ENCODE measurements around the gene MLH3.
"Not testable (repeated sequence)": the region's sequence is repeated elsewhere in the genome, so short reads cannot be mapped to it uniquely, and the experiment has no call there.

Gene MLH3

DNA sequence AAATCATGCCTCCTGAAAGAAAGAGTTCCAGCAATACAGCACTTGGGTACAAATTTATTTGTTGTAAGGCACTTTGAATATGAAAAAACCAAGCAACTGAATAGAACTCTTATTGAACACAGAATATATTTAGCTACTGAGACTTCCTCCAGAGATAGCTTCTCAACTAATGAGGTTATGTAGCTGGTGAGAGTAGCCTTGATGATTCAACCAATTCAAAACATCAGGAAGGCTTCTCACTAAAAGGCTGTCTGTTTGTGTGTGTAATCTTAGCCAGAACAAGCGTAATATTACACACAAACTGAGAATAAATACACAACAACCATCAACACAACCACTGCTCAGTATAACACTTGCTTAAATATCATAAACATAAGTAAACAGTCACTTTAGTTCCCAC lies 28.2 kb downstream of the MLH3 start:
- no peak for DNase-seq

DNA sequence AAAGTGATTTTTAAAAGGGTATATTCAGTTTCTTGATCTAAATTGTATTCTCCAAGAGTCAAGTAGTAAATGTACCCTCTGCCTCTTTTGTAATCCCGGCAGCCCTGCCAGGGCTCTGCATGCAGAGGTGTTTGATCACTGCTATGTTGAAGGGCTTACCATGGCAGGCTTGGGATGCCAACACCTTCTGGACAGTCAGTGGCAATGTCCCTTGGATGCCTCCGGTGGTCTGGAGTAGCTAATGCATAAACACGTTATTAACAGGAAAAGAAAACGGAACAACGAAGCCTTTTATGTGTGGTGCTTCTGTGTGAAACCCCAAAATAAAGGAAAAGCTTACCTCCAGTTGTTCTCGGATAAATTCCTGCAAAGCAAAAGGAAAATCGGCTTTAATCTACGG lies 28.6 kb downstream of the MLH3 start:
- DNase-seq: no peak

DNA sequence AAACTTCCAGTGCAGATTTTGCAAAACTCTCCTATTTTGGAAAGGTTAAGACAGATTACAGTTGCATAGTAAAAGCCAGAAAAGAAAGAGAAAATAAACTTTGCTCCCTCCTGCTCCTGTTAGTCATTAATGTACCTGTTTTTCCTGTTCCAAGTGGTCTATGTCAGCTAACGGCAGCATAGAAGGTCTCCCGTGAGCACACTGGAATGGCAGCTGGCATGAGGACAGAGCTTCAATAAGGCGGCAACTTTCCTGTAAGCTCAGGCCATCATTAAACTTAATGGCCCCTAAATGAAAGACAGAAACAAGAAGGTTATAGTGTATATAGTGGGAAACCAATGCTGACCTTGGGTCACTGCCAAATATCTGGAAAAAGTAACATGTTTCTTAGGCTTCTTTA lies 32.6 kb downstream of the MLH3 start:
- DNase-seq: no peak

DNA sequence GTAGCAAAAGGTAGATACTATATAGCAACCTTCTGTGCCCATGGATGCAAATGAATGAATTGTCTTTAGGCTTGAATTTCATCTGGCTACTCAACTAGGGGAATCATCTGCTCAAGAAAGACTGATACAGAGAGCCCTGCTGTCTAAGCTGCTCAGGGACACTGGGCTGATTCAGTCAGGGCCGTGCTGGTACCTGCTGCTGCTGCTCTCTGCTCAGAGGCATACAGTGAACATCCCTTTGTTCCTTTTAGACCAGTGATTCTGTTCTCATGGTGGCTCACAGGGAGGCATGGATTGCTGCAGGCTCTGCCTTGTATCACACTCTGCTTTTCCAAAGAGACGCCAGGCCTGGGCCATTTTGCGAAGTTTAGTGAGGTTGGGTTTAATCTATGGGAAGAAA lies 34.5 kb downstream of the MLH3 start:
- no peak for DNase-seq

DNA sequence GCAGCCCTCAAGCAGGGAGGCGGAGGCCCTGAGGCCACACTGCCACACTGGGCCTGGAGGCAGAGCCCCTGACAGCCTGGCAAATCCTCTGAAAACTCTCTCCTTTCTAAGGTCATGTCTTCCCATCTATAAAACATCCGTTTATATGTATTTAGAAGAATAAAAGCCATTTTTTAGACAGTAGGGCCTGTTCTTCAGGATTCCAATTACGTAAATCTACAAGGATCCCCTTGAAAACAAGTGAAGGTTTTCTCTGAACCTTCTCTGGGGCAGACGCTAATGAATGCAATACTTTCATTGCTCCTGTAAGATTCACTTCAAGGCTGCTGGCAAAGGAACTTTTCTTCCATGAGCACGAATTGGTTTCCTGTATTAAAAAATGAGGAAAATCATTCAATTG lies 35.8 kb downstream of the MLH3 start:
- no peak for DNase-seq

DNA sequence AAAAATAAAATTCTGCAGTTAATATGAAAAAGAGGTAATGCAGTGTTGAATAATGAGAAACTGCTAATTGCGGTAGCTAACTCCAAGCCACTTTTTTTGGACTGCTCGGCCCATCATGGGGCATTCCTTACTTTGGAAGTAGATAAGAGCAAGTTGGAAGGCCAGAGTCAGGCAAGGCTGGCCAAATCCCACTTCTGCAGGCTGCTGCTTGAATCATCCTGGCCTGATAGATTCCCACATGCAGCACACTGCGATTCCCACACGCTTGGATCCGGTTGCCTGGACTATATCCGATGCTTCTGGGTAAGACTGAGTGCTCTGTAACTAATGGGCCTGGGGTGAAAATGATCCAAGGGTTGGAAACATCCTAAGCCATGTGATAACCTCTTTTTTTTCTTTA lies 38.0 kb downstream of the MLH3 start:
- DNase-seq: no peak

DNA sequence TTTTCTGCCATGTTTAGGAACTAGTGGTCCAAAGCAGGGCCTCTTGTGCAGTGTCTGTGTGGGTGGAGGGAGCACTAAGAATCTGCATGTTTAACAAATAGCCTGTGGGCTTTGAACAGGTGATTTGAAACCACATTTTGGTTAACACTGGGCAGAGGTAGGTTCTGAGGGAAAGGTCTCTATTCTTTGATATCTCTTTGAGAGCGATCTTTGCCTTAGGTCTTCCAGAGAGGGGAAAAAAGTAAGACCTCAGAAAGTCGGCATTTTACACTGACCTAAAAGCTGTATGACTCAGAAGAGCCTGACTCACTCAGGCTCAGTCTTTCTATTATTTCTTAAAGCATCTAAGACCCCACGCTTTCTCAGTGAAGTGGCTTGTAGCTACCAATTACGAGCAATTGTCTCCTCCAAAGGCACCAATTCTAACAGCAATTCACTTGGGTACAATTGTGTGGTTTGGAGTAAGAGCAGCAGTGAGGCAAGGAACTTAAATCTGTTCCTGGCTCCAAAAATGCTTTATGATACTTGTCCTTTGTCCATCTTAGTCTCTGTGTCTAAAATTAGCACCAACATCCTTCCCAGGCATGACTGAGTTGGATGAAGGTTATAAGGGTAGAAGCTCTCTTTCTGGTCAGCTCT lies 39.8 kb downstream of the MLH3 start:
- no peak for DNase-seq

DNA sequence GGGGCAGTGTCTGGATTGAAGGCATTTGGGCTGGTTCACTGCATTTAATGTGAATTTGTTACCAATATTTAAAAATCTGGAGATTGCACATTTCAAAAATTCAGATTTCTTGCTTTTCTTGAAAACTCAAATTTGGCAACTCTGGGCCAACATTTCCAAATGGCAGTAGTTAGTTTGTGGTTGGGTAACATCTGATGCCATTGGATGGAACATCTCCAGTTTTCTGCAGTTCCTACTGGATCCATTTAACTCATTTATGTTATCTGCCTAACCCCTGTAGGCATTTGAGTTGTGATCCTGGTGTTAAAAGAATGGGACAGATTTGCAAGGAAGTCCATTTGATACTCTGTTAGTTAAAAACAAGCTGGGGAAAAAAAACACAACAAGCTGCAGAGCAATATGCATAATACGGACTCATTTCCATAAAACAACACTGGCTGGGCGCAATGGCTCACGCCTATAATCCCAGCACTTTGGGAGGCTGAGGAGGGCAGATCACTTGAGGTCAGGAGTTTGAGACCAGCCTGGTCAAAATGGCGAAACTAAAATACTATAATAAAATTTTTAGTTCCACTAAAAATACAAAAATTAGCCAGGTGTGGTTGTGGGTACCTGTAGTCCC lies 40.7 kb downstream of the MLH3 start:
- DNase-seq: no peak

DNA sequence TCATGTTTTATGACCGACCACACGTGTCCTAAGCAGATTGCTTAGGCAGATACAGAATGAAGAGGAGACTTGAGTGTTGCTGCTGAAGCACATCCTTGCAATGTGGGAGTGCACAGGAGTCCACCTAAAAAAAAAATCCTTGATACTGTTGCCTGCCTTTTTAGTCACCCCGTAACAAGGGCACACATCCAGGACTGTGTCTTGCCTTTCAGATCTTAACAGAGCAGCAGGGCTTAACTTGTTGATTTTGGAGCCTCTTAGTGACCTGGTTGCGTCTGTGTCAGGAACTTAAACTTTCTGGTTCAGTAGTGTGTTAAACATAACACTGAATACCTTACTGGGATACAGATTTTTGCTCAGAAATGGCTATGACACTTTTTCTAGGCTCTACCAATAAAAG lies 42.1 kb downstream of the MLH3 start:
- no peak for DNase-seq

DNA sequence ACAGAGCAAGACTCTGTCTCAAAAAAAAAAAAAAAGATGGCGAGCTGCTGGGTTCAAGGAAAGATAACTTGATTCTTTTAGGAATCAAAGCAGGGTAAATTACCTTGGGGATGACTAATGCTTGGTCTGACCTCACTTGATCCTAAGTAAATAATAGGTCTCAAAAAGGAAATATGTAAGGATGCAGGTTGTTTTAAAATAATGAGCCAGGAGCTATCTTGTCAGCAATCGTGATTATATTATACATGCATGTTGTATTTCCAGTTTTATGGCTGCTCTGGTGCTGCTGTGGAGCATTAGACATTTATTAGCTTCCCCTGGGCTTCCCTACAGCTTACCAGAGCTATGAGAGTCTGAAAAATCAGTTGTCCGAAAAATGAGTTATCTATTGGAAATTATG lies 45.9 kb downstream of the MLH3 start:
- no peak for DNase-seq

DNA sequence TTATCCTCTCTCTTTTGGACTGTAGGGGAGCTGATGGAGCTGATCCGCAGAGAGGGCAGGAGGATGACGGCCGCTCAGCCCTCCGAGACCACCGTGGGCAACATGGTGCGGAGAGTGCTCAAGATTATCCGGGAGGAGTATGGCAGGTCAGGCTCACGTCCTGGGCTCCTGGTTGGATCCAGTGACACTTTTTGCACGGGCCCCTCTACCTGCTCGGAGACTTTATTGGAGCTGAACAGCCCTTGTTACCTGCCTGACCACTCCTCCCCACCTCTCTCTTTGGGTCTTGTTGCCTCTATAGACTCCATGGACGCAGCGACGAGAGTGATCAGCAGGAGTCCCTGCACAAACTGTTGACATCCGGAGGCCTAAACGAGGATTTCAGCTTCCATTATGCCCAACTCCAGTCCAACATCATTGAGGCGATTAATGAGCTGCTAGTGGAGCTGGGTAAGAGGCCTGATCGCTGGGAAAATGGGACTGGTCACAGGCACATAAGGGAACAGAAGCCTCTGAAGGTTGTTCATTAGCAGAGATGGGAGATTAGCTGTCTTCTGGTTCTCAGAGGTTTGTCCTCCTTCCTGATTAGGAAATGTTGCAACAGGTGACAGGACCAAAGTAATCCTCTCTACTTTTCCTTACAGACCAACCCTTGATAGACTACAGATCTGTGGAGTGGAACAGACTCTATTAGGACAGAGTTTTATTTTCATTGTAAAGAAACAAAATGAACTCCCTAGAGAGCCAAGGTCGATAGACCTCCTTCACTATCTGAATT lies 47.8 kb downstream of the MLH3 start:
- DNase-seq: no peak

DNA sequence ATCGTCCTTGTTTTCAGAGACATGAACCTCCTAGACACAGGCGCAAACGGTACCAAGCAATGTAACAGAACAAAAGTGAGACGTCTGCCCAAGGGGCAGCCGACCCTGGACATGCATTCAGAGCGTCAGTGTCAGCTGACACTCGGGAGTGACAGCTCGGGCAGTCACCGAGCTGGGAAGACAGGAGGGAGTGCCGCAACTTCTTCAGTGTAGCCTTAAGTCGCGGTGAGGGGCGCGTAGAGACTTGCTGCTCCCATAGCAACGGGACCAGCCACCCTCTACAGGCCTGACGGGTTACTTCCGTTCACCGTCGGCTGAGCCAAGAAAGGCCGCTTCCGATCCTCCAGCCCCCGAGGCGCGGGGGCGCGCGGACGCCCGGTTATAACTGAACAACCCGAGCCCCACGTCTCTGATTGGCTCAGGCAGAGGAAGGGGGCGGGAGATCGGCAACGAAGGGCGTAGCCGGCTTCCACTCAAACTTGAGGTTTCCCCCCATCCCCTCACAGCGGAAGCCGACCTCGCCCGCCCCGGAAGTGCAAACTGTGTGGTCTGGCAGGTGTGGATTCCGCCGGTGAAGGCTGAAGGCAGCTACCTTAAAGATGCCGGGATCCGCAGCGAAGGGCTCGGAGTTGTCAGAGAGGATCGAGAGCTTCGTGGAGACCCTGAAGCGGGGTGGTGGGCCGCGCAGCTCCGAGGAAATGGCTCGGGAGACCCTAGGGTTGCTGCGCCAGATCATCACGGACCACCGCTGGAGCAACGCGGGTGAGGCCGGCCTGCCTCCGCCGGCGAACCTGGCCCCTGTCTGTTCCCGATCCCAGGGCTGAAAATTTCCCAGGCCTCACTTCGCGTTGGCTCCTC lies 48.6 kb downstream of the MLH3 start, which contains the start of gene EIF2B2:
Gene EIF2B2, plus strand, starts transcription at position 530 of the 858 bp plus-strand sequence. Its CDS starts 70 bp downstream, at position 600.
- DNase-seq: peak; percentile 94

DNA sequence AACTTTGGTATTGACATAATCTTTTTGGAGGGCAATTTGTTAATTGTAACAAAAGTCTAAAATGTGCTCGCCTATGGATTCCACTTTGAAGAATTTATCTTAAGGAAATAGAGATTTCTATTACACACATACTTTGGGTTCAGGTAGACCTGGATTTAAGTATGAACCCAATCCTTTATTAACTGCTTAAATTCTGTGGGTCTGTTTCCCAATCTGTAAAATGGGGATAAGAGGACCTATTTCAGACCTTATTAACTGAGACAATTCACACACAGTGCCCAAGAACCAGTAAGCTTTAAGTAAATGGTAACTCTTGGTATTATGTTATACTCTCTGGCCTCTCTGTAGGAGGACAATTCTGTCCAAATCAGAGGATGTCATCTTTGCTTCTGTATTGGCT lies 49.4 kb downstream of the MLH3 start:
- DNase-seq: no peak

DNA sequence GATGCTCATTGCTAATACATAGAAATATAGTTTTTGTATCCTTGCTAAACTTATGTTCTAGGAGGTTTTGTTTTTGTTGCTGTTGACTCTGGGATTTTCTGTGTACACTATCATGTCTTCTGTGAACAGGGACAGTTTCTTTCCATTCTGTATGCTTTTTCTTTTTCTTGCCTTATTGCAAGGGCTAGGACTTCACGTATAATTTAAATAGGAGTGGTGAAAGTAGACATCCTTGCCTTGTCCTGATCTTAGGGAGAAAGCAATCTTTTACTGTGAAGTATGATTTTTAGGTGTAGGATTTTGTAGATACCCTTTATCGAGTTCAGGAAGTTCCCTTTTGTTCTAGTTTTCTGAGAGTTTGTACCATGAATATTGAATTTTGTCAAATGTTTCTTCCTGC lies 50.0 kb downstream of the MLH3 start:
- DNase-seq: no peak

DNA sequence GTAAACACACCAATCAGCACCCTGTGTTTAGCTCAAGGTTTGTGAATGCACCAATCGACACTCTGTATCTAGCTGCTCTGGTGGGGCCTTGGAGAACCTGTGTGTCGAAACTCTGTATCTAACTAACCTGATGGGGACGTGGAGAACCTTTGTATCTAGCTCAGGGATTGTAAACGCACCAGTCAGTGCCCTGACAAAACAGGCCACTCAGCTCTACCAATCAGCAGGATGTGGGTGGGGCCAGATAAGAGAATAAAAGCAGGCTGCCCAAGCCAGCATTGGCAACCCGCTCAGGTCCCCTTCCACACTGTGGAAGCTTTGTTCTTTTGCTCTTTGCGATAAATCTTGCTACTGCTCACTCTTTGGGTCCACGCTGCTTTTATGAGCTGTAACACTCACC lies 55.5 kb downstream of the MLH3 start:
- DNase-seq: not testable (repeated sequence)

DNA sequence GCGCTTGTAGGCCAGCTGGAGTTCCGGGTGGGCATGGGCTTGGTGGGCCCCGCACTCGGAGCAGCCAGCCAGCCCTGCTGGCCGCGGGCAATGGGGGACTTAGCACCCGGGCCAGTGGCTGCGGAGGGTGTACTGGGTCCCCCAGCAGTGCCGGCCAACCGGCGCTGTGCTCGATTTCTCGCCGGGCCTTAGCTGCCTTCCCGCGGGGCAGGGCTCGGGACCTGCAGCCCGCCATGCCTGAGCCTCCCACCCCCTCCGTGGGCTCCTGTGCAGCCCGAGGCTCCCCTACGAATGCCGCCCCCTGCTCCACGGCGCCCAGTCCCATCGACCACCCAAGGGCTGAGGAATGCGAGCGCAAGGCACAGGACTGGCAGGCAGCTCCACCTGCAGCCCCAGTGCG lies 57.1 kb downstream of the MLH3 start:
- not testable (repeated sequence) for DNase-seq

DNA sequence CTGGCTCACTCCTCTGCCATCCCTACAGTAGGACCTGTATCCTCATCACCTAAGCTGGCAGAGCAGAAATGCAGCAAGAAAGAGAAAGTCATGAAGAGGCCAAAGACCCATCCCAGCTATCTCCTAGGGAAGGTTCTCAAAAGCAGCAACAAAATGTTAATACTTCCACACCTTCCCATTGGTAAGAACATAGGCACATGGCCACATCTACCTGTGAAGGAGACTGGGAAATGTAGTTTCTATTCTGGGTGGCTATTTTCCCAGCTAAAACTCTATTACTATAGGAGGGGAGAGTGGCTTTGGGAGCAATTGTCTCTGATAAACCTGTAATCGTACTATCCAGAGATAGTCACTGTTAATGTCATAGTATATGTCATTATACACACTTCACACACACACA lies 62.3 kb downstream of the MLH3 start:
- no peak for DNase-seq

DNA sequence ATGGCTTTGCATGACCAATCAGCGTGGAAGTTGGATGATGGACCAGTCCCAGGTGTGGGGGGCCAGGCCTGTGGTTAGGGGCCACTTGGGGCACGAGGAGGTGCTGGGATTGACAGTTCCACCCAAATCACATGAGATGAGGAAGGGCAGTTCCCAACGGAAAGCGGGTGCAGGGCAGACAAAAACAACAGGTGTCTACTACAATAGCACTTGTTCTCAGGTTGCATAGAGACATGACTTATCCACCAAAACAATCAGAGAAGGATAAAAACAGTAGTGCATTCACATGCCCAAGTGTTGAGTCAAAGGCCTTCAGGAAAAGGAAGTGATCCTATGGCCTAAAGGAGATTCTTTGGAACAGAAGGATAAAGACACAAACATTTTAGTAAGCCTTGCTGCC lies 63.1 kb downstream of the MLH3 start:
- DNase-seq: no peak

DNA sequence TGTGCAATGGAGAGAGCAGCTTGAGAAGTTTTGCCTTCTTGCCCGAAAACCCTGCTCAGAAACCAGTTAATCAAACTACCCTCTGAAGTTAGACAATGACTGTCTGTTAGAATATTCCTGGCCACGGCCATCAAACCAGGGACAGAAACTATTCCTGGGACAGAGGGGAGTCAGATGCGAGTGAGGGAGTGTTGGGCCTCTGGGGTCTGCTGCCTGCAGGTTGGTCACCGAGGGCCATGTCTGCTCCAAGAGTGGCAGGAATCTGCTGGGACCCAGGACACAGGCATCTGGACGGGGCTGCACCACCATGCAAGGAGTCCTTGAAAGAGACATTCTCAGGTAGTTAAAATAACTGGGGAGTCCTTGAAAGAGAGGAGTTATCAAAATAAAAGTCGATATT lies 65.5 kb downstream of the MLH3 start:
- no peak for DNase-seq

DNA sequence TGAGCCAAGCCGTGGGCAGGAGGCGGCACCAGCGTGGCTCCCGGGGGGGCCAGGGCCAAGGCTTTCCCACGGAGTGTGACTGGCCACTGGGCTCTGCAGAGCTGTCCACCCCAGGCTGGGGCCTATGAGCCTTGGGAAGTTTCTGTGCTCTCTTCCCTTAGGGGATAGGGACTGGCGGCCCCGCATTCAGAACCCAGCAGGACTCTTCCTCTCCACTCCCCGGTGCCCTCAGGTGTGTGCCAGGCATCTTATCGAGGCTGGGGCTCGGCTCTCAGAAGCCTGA lies 66.3 kb downstream of the MLH3 start:
- no peak for DNase-seq

DNA sequence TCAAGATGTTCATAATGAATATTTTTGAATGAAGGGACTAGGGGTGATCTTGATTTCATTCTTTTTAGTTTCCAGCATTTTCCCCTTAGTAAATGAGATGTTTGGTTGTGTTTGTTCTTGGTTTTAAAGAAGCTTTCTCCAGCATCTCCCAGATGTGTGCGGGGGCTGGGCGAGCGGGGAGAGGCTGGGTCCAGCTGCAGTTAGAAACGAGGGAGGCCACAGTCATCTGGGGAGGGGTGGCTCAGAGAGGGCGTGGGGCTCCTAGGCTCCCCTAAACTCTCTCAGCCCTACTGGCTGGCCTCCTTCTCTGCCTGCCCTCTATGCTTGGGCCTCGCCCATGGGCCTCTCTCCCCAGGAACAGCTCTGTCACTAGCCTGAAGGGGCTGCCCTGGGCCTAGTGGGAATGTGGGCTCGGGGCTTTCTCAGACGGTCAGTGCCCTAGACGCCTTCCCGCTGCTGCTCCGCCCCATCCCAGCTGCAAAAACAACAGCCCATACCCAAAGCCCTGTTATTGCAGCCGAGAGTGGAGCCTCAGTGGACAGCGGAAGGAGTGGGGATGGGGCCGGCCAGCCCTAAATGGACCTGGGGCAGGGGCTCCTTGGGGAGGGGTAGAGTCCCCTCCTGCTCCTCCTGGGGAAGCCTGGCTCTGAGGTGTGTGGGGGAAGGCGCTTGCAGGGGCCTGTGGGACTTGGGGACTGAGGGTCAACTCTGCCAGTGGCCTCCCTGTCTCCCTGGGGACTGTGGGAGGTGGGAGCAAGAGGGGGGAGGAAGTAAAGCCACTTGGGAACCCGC lies 66.8 kb downstream of the MLH3 start:
- no peak for DNase-seq

DNA sequence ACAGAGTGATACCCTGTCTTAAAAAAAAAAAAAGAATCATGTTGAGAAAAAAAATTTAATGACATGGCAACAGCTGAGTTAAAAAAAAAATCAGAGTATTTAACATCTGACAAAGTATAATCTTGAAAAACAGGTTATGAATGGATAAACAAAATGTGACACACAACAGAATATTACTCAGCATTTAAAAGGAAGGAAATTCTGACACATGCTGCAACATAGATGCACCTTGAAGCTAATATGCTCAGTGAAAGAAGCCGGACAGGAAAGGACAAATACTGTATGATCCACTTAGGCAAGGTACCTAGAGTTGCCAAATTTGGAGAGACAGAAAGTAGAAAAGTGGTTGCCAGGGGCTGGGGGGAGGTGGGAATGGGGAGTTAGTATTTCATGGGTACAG lies 67.9 kb downstream of the MLH3 start:
- DNase-seq: no peak

DNA sequence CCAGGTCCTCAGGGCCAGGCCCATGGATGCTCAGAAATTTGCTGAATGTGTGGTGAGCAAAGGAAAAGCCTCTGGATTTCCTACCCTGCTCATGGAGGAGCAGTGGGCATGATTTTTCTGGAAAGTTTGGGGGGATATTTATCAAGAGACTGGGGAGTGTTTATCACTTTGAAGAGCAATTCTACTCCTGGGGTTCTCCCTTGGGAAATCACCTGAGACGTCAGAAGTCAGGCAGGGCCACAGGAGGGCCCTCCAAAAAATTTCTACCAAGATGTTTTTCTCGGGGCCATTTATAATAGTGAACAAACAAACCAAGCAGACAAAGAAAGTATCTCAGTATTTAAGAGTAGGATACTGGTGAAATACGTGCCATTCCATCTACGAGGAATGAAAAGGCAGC lies 68.6 kb downstream of the MLH3 start:
- no peak for DNase-seq

Measured in NCI-H1436 (cell line).